Measurements from ENCODE around the gene FFAR1.

GRCh38 chr19:35369522-35369921, 21.8 kb downstream of the FFAR1 start:
- TF ChIP-seq CTCF (IDR thresholded peaks at IDR 0.05), result no peak
- TF ChIP-seq POLR2A (IDR thresholded peaks at IDR 0.05), result no peak
